Vagina (tissue), 2 donors: ENCODE results near the gene SAYSD1.

Experiments
- POLR2A ChIP-seq, 2 donors: fragments of 450-650 bp; IDR thresholded peaks; one replicate each; pipeline ENCODE4 v1.6.1; 2017; ENCODE audit warnings: antibody characterized with exemption in 2 of 2, mild to moderate bottlenecking in 2 of 2, moderate library complexity in 2 of 2
- POLR2AphosphoS5 ChIP-seq, 2 donors: sonication (generic); formaldehyde crosslinking; IDR thresholded peaks; one replicate each; pipeline ENCODE4 v1.9.0; 2017; ENCODE audit warnings: antibody characterized with exemption in 2 of 2, mild to moderate bottlenecking in 2 of 2, low read depth in 1 of 2; ENCODE audit not compliant: insufficient read depth in 1 of 2
- TF ChIP-seq, protein P1 (sequence below), 3 experiments: fragments of 450-650 bp in 2 of 3; fragments of 200-600 bp in 1 of 3; sonication (generic) in 1 of 3; IDR thresholded peaks; one replicate each; pipeline ENCODE4 v1.5.1; 2017 to 2019; ENCODE audit warnings: antibody characterized with exemption in 3 of 3, mild to moderate bottlenecking in 2 of 3, moderate library complexity in 2 of 3

GRCh38 chr6:39054577-39055142 lies 60.3 kb downstream of the SAYSD1 start:
- TF ChIP-seq, protein P1, sequence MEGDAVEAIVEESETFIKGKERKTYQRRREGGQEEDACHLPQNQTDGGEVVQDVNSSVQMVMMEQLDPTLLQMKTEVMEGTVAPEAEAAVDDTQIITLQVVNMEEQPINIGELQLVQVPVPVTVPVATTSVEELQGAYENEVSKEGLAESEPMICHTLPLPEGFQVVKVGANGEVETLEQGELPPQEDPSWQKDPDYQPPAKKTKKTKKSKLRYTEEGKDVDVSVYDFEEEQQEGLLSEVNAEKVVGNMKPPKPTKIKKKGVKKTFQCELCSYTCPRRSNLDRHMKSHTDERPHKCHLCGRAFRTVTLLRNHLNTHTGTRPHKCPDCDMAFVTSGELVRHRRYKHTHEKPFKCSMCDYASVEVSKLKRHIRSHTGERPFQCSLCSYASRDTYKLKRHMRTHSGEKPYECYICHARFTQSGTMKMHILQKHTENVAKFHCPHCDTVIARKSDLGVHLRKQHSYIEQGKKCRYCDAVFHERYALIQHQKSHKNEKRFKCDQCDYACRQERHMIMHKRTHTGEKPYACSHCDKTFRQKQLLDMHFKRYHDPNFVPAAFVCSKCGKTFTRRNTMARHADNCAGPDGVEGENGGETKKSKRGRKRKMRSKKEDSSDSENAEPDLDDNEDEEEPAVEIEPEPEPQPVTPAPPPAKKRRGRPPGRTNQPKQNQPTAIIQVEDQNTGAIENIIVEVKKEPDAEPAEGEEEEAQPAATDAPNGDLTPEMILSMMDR (IDR thresholded peaks at IDR 0.05), result no peak
- TF ChIP-seq POLR2AphosphoS5 (IDR thresholded peaks at IDR 0.05; ENCODE audit: insufficient read depth in 1 of 2, low read depth in 1 of 2) (no peak), POLR2A (IDR thresholded peaks at IDR 0.05) (no peak)
